GM23338 (cell line): Measurements from ENCODE around the gene STT3B.

Experiments used
- CREB1 ChIP-seq: fragments of 250-450 bp; sonication (Bioruptor Pico); IDR thresholded peaks from 2 replicates; pipeline ENCODE4 v1.5.0; 2020; ENCODE audit warnings: low read depth, mild to moderate bottlenecking, moderate library complexity
- EZH2 ChIP-seq: fragments of 200-600 bp; sonication (generic); IDR thresholded peaks from one replicate; pipeline ENCODE4 v1.8.0; 2017; ENCODE audit warnings: antibody characterized with exemption, mild to moderate bottlenecking, low read depth; ENCODE audit not compliant: unreplicated experiment
- EZH2phosphoT487 ChIP-seq: fragments of 200-600 bp; sonication (generic); IDR thresholded peaks from one replicate; pipeline ENCODE4 v1.8.1; 2018; ENCODE audit warnings: antibody characterized with exemption; ENCODE audit not compliant: unreplicated experiment
- JUNB ChIP-seq: IDR thresholded peaks from one replicate; pipeline ENCODE4 v1.6.1; 2016; ENCODE audit warnings: antibody characterized with exemption; ENCODE audit not compliant: unreplicated experiment
- POLR2AphosphoS5 ChIP-seq: IDR thresholded peaks from 2 replicates; pipeline ENCODE4 v1.6.1; 2016; ENCODE audit warnings: antibody characterized with exemption, low read depth
- STAT1 ChIP-seq: IDR thresholded peaks from one replicate; pipeline ENCODE4 v1.6.1; 2016; ENCODE audit warnings: antibody characterized with exemption; ENCODE audit not compliant: unreplicated experiment
- ZNF114 ChIP-seq: fragments of 250-450 bp; sonication (Bioruptor Pico); IDR thresholded peaks from 2 replicates; pipeline ENCODE4 v1.5.0; 2020; ENCODE audit warnings: mild to moderate bottlenecking, moderate library complexity
- ZNF331 ChIP-seq: fragments of 250-450 bp; sonication (Bioruptor Pico); IDR thresholded peaks from 2 replicates; pipeline ENCODE4 v1.5.0; 2020; ENCODE audit warnings: low read depth, mild to moderate bottlenecking, moderate library complexity
- TF ChIP-seq, protein P1 (sequence below), 2 experiments: fragments of 200-600 bp in 1 of 2; sonication (generic) in 1 of 2; conservative IDR thresholded peaks; 2 replicates each; pipeline versions ENCODE4 v1.5.1 to v1.6.1; 2016 to 2017; ENCODE audit warnings: antibody characterized with exemption in 2 of 2, low read depth in 2 of 2, mild to moderate bottlenecking in 2 of 2, moderate library complexity in 1 of 2
- TF ChIP-seq, protein P2 (sequence below): IDR thresholded peaks from one replicate; pipeline ENCODE4 v1.6.1; 2018; ENCODE audit warnings: antibody characterized with exemption; ENCODE audit not compliant: unreplicated experiment
- TF ChIP-seq, protein P3 (sequence below): IDR thresholded peaks from 2 replicates; pipeline ENCODE4 v1.6.1; 2016; ENCODE audit warnings: antibody characterized with exemption

DNA sequence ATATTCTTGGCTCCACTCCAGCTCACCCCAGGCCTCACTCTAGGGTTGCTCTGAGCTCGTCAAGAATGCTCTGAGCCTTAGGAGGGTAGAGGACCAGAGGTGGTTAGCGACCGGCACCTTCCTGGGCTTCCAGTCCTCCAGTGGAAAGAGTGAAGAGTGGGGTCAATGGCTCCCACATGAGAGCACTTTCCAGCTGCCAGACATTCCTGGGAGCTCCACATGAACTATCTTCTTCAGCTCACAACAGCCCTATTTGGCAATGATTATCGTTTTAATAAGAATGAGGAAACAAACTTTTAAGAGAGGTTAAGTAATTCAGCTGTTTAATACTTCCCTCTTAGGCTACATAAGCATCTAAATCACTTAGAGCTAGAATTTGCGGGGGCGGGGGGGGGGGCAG is 139.3 kb downstream of the STT3B start:
- TF ChIP-seq, protein P1, sequence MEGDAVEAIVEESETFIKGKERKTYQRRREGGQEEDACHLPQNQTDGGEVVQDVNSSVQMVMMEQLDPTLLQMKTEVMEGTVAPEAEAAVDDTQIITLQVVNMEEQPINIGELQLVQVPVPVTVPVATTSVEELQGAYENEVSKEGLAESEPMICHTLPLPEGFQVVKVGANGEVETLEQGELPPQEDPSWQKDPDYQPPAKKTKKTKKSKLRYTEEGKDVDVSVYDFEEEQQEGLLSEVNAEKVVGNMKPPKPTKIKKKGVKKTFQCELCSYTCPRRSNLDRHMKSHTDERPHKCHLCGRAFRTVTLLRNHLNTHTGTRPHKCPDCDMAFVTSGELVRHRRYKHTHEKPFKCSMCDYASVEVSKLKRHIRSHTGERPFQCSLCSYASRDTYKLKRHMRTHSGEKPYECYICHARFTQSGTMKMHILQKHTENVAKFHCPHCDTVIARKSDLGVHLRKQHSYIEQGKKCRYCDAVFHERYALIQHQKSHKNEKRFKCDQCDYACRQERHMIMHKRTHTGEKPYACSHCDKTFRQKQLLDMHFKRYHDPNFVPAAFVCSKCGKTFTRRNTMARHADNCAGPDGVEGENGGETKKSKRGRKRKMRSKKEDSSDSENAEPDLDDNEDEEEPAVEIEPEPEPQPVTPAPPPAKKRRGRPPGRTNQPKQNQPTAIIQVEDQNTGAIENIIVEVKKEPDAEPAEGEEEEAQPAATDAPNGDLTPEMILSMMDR (conservative IDR thresholded peaks at IDR 0.05; ENCODE audit: low read depth in 2 of 2) = no peak
- TF ChIP-seq, protein P2, sequence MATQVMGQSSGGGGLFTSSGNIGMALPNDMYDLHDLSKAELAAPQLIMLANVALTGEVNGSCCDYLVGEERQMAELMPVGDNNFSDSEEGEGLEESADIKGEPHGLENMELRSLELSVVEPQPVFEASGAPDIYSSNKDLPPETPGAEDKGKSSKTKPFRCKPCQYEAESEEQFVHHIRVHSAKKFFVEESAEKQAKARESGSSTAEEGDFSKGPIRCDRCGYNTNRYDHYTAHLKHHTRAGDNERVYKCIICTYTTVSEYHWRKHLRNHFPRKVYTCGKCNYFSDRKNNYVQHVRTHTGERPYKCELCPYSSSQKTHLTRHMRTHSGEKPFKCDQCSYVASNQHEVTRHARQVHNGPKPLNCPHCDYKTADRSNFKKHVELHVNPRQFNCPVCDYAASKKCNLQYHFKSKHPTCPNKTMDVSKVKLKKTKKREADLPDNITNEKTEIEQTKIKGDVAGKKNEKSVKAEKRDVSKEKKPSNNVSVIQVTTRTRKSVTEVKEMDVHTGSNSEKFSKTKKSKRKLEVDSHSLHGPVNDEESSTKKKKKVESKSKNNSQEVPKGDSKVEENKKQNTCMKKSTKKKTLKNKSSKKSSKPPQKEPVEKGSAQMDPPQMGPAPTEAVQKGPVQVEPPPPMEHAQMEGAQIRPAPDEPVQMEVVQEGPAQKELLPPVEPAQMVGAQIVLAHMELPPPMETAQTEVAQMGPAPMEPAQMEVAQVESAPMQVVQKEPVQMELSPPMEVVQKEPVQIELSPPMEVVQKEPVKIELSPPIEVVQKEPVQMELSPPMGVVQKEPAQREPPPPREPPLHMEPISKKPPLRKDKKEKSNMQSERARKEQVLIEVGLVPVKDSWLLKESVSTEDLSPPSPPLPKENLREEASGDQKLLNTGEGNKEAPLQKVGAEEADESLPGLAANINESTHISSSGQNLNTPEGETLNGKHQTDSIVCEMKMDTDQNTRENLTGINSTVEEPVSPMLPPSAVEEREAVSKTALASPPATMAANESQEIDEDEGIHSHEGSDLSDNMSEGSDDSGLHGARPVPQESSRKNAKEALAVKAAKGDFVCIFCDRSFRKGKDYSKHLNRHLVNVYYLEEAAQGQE = no peak
- TF ChIP-seq EZH2 (no peak), POLR2AphosphoS5 (no peak), STAT1 (no peak), EZH2phosphoT487 (no peak), ZNF331 (CRISPR knock-in tag) (no peak), ZNF114 (CRISPR knock-in tag) (no peak), CREB1 (no peak), JUNB (no peak)
- TF ChIP-seq, protein P3, sequence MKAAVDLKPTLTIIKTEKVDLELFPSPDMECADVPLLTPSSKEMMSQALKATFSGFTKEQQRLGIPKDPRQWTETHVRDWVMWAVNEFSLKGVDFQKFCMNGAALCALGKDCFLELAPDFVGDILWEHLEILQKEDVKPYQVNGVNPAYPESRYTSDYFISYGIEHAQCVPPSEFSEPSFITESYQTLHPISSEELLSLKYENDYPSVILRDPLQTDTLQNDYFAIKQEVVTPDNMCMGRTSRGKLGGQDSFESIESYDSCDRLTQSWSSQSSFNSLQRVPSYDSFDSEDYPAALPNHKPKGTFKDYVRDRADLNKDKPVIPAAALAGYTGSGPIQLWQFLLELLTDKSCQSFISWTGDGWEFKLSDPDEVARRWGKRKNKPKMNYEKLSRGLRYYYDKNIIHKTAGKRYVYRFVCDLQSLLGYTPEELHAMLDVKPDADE = no peak
